Measurements from ENCODE around the gene TRAPPC2L.

- TF ChIP-seq RAD21 (IDR thresholded peaks at IDR 0.05; ENCODE audit: low read depth) (no peak), TCF12 (IDR thresholded peaks at IDR 0.05; ENCODE audit: low read depth) (no peak), EP300 (IDR thresholded peaks at IDR 0.05; ENCODE audit: borderline replicate concordance) (no peak), REST (IDR thresholded peaks at IDR 0.05; ENCODE audit: low read depth) (no peak), MAX (IDR thresholded peaks at IDR 0.05) (no peak), TAF1 (IDR thresholded peaks at IDR 0.05; ENCODE audit: low read depth) (no peak), FOXM1 (IDR thresholded peaks at IDR 0.05; ENCODE audit: borderline replicate concordance, low read depth) (no peak), ZBTB7A (IDR thresholded peaks at IDR 0.05; ENCODE audit: low read depth) (no peak), EGR1 (IDR thresholded peaks at IDR 0.05) (no peak), YY1 (IDR thresholded peaks at IDR 0.05; ENCODE audit: low read depth) (no peak), CREB1 (IDR thresholded peaks at IDR 0.05; ENCODE audit: low read depth) (no peak), NFIC (IDR thresholded peaks at IDR 0.05) (no peak)
These were observed 26.1 kb upstream of the TRAPPC2L start for GRCh38 chr16:88830783-88831182.
